IMR-90 (cell line): ENCODE data around the gene VDAC2. TPM values are rescaled to one million over a fixed set of nuclear protein-coding genes. Genes with fewer than 3 reads are reported as not detected.

Experiments
- ATAC-seq: fragments of 200-7000 bp; cut with Tn5 transposase; 2 replicates; pipeline ENCODE4 v1.9.1; 2020; ENCODE audit warnings: low read depth, mild to moderate bottlenecking, moderate library complexity
- BruUV-seq: library from RNA; stranded (reverse); fragments of 400-500 nt; replicated peaks from 2 replicates; lab custom pipeline; 2021; lab: Mats Ljungman, UMichigan
- CTCF ChIA-PET: fragments of 300-600 bp; formaldehyde crosslinking; extraction: SDS; loops from one replicate; lab custom pipeline; 2021; ENCODE audit warnings: antibody characterized with exemption; lab: Yijun Ruan, JAX
- POLR2A ChIA-PET: fragments of 300-600 bp; sonication (Branson Sonifier 250); formaldehyde crosslinking; loops from one replicate; lab custom pipeline; 2022; ENCODE audit warnings: antibody characterized with exemption; ENCODE audit not compliant: unreplicated experiment; lab: Charles Lee
- DNase-seq: peaks from one replicate; pipeline ENCODE4 v3.0.0; 2013
- H2AFZ ChIP-seq: replicated peaks from 2 replicates; pipeline ENCODE3; 2013; ENCODE audit warnings: low read length, mild to moderate bottlenecking; ENCODE audit not compliant: poor library complexity
- H2AK5ac ChIP-seq: 2 replicates; pipeline ENCODE4 v1.6.1; 2013; ENCODE audit warnings: low read depth, low read length, inconsistent platforms
- H2AK9ac ChIP-seq: replicated peaks from 2 replicates; pipeline ENCODE3; 2013; ENCODE audit warnings: mild to moderate bottlenecking, low read depth, low read length, moderate library complexity; ENCODE audit not compliant: poor library complexity
- H2BK120ac ChIP-seq: 2 replicates; pipeline ENCODE4 v1.6.1; 2013; ENCODE audit warnings: low read depth, low read length, inconsistent platforms
- H2BK15ac ChIP-seq: 3 replicates; pipeline ENCODE4 v1.6.1; 2013; ENCODE audit warnings: low read depth, low read length, inconsistent platforms
- H2BK20ac ChIP-seq: 2 replicates; pipeline ENCODE4 v1.6.1; 2013; ENCODE audit warnings: low read depth, mild to moderate bottlenecking, inconsistent platforms, low read length, moderate library complexity
- H2BK5ac ChIP-seq: 2 replicates; pipeline ENCODE4 v1.6.1; 2013; ENCODE audit warnings: mild to moderate bottlenecking, low read depth, low read length, inconsistent platforms; ENCODE audit not compliant: poor library complexity, severe bottlenecking
- H3K14ac ChIP-seq: replicated peaks from 2 replicates; pipeline ENCODE4 v1.6.1; 2013; ENCODE audit warnings: low read depth, low read length, inconsistent platforms
- H3K18ac ChIP-seq: 2 replicates; pipeline ENCODE4 v1.6.1; 2013; ENCODE audit warnings: low read depth, low read length, control low read depth
- H3K23ac ChIP-seq: 2 replicates; pipeline ENCODE4 v1.6.1; 2013; ENCODE audit warnings: low read depth, low read length, inconsistent platforms
- H3K27ac ChIP-seq: 2 replicates; pipeline ENCODE4 v1.5.1; 2013; ENCODE audit warnings: mild to moderate bottlenecking, control low read depth, low read length; ENCODE audit not compliant: insufficient read depth
- H3K27me3 ChIP-seq: 2 replicates; pipeline ENCODE4 v1.6.1; 2013; ENCODE audit warnings: low read length; ENCODE audit not compliant: control insufficient read depth, insufficient read depth
- H3K36me3 ChIP-seq: 2 replicates; pipeline ENCODE4 v1.6.1; 2013; ENCODE audit warnings: low read length, mixed read lengths; ENCODE audit not compliant: control insufficient read depth, insufficient read depth
- H3K4ac ChIP-seq: 2 replicates; pipeline ENCODE4 v1.6.1; 2013; ENCODE audit warnings: low read depth, low read length, inconsistent platforms
- H3K4me1 ChIP-seq: 2 replicates; pipeline ENCODE4 v1.6.1; 2013; ENCODE audit warnings: low read length, mixed read lengths; ENCODE audit not compliant: control insufficient read depth, insufficient read depth
- H3K4me2 ChIP-seq: 2 replicates; pipeline ENCODE4 v1.6.1; 2013; ENCODE audit warnings: low read depth, mild to moderate bottlenecking, control low read depth, low read length, moderate library complexity
- H3K4me3 ChIP-seq: 2 replicates; pipeline ENCODE4 v1.5.1; 2013; ENCODE audit warnings: low read depth, mild to moderate bottlenecking, control low read depth, low read length, moderate library complexity; ENCODE audit not compliant: insufficient read depth
- H3K56ac ChIP-seq: 2 replicates; pipeline ENCODE4 v1.6.1; 2013; ENCODE audit warnings: low read length, inconsistent platforms; ENCODE audit not compliant: insufficient read depth; ENCODE audit errors: extremely low read depth
- H3K79me1 ChIP-seq, 2 experiments: 2 replicates each; pipeline ENCODE4 v1.6.1; 2013; ENCODE audit warnings: low read length in 2 of 2, inconsistent platforms in 1 of 2, low read depth in 1 of 2
- H3K9ac ChIP-seq: 2 replicates; pipeline ENCODE4 v1.6.1; 2013; ENCODE audit warnings: low read depth, low read length, control low read depth
- H3K9me1 ChIP-seq: 2 replicates; pipeline ENCODE4 v1.6.1; 2013; ENCODE audit warnings: low read length, inconsistent platforms; ENCODE audit not compliant: insufficient read depth
- H3K9me3 ChIP-seq: 2 replicates; pipeline ENCODE4 v1.6.1; 2013; ENCODE audit warnings: low read length; ENCODE audit not compliant: control insufficient read depth, insufficient read depth
- H4K20me1 ChIP-seq: 2 replicates; pipeline ENCODE4 v1.6.1; 2013; ENCODE audit warnings: low read length, inconsistent platforms; ENCODE audit not compliant: insufficient read depth
- H4K5ac ChIP-seq: 2 replicates; pipeline ENCODE4 v1.6.1; 2013; ENCODE audit warnings: mild to moderate bottlenecking, low read depth, low read length, control low read depth
- H4K8ac ChIP-seq, 2 experiments: 2 replicates each; pipeline ENCODE4 v1.6.1; 2013; ENCODE audit warnings: low read depth in 2 of 2, low read length in 2 of 2, control low read depth in 1 of 2, inconsistent platforms in 1 of 2
- H4K91ac ChIP-seq: 2 replicates; pipeline ENCODE4 v1.6.1; 2013; ENCODE audit warnings: low read depth, low read length, inconsistent platforms; ENCODE audit not compliant: insufficient read depth
- CEBPB ChIP-seq: IDR thresholded peaks from 2 replicates; pipeline ENCODE4 v1.6.1; 2012; ENCODE audit warnings: low read depth, low read length, improper control_type of control experiment
- CTCF ChIP-seq: conservative IDR thresholded peaks from 2 replicates; pipeline ENCODE4 v1.5.1; 2012; ENCODE audit warnings: mild to moderate bottlenecking, low read depth, low read length, improper control_type of control experiment
- ELK1 ChIP-seq: fragments of 150-350 bp; IDR thresholded peaks from 2 replicates; pipeline ENCODE4 v1.6.1; 2016; ENCODE audit warnings: low read depth, mild to moderate bottlenecking, low read length, moderate library complexity, borderline replicate concordance
- FOS ChIP-seq: fragments of 150-350 bp; IDR thresholded peaks from 2 replicates; pipeline ENCODE4 v1.6.1; 2016; ENCODE audit warnings: low read depth, low read length
- MAFK ChIP-seq: IDR thresholded peaks from 2 replicates; pipeline ENCODE4 v1.6.1; 2012; ENCODE audit warnings: low read depth, low read length, improper control_type of control experiment
- MAZ ChIP-seq: IDR thresholded peaks from 2 replicates; pipeline ENCODE4 v1.6.1; 2012; ENCODE audit warnings: low read depth, mild to moderate bottlenecking, low read length, improper control_type of control experiment, moderate library complexity, borderline replicate concordance
- MXI1 ChIP-seq: IDR thresholded peaks from 2 replicates; pipeline ENCODE4 v1.6.1; 2012; ENCODE audit warnings: low read depth, mild to moderate bottlenecking, low read length, moderate library complexity, borderline replicate concordance
- POLR2A ChIP-seq: IDR thresholded peaks from 2 replicates; pipeline ENCODE4 v1.6.1; 2012; ENCODE audit warnings: mild to moderate bottlenecking, low read depth, low read length
- RAD21 ChIP-seq: IDR thresholded peaks from 2 replicates; pipeline ENCODE4 v1.6.1; 2012; ENCODE audit warnings: low read length, improper control_type of control experiment
- RFX5 ChIP-seq: IDR thresholded peaks from 2 replicates; pipeline ENCODE4 v1.8.0; 2012; ENCODE audit warnings: low read depth, mild to moderate bottlenecking, low read length, moderate library complexity
- WGBS, 2 experiments: methylation state at CpG; one replicate each; pipeline versions ENCODE4 v1.1.5 to v1.1.7; 2013; ENCODE audit warnings: missing lambda C conversion rate in 2 of 2; ENCODE audit not compliant: insufficient read length in 1 of 2; ENCODE audit errors: extremely low coverage in 2 of 2; 5-methylcytosine and 5-hydroxymethylcytosine counted together
- dilution Hi-C: fragments of 300-500 bp; cut with HindIII; formaldehyde crosslinking; loops from one replicate; pipeline ENCODE4 v1.14.3; 2018; ENCODE audit warnings: low sequenced_read_pairs; ENCODE audit not compliant: unreplicated experiment
- in situ Hi-C: fragments of 300-500 bp; cut with MboI; formaldehyde crosslinking; loops from 3 replicates; pipeline ENCODE4 v1.14.3; 2019; ENCODE audit warnings: low sequenced_read_pairs, inconsistent platforms, mixed read lengths
- intact Hi-C: fragments of 100-400 bp; cut with micrococcal nuclease; formaldehyde crosslinking; loops from 2 replicates; pipeline ENCODE4 v1.10.0; 2022
- polyA plus RNA-seq, 3 experiments: library from polyadenylated mRNA; depleted of rRNA; stranded (reverse); fragments of >200 nt; gene quantifications; 2 replicates each; pipeline ENCODE4 v1.2.3, GENCODE V29; 2012; ENCODE audit warnings: low replicate concordance in 1 of 3
- total RNA-seq: library from RNA; depleted of rRNA; stranded (reverse); fragments of >200 nt; gene quantifications from 2 replicates; pipeline ENCODE4 v1.2.3, GENCODE V29; 2012

The VDAC2 gene
- total and polyA plus RNA-seq, 2 of the 4 experiments (the other 2 are of a cell fraction) = 122 to 139 TPM

- H3K9me3 ChIP-seq = no peaks in the 10 kb centered on the region
- WGBS, 2 experiments = 100% methylated on average over 6 of the region's 12 CpGs; no CpG with 5 or more reads in 1 of the 2 experiments
- peak overlapping the region; percentile 24; the same call in 1 of the 2 replicates for H2BK20ac ChIP-seq
- intact Hi-C loops (no loop called here), in situ Hi-C loops (loop anchor here (5.0 kb wide), 1 partner anchor 38 kb away; no protein-coding TSS in a partner anchor), dilution Hi-C loops (no loop called here)
- no peak overlapping the region for H3K56ac ChIP-seq
- peaks cover 15% of the 10 kb centered on the region for H3K9me1 ChIP-seq
- H3K4me3 ChIP-seq = no peak overlapping the region
- peak overlapping the region; percentile 23 for H2AK5ac ChIP-seq
- H3K14ac ChIP-seq = 0 out of 2 replicates have a peak overlapping the region, but pooled peaks have one; percentile 0
- peaks cover 19% of the 10 kb centered on the region for H3K4me1 ChIP-seq
- no peak overlapping the region; the same call in 1 of the 2 replicates for H2BK120ac ChIP-seq
- H4K20me1 ChIP-seq = no peaks in the 10 kb centered on the region; the same call in 1 of the 2 replicates
- POLR2A ChIA-PET = no interaction called here
- CTCF ChIA-PET = no interaction called here
- ATAC-seq (no peak), DNase-seq (no peak)
- peaks cover 14 to 34% of the 10 kb centered on the region in 2 experiments; a peak in 3 of 4 replicates for H3K79me1 ChIP-seq
- TF ChIP-seq RFX5 (no peak), MAFK (no peak), ELK1 (no peak), FOS (no peak), MAZ (no peak), RAD21 (no peak), CTCF (no peak), POLR2A (no peak), MXI1 (no peak), CEBPB (no peak)
- no peak overlapping the region for H3K27ac ChIP-seq
- no peak overlapping the region for H2AFZ ChIP-seq
- H2AK9ac ChIP-seq = peak overlapping the region; percentile 17
- peak overlapping the region; percentile 82 for H3K23ac ChIP-seq
- H3K9ac ChIP-seq = no peak overlapping the region
- no peaks in the 10 kb centered on the region for H3K27me3 ChIP-seq
- peak overlapping the region; percentile 41; the same call in 1 of the 2 replicates for H3K4ac ChIP-seq
- peak overlapping the region; percentile 30; the same call in 2 of the 3 replicates for H2BK15ac ChIP-seq
- no peaks in the 10 kb centered on the region for H3K36me3 ChIP-seq
- peak overlapping the region; percentile 56 for H4K5ac ChIP-seq
- peak overlapping the region; percentile 63 for H4K91ac ChIP-seq
- H4K8ac ChIP-seq = no peak overlapping the region
- H2BK5ac ChIP-seq = no peak overlapping the region
- peak overlapping the region; percentile 30 for H3K18ac ChIP-seq
- no peak overlapping the region for H3K4me2 ChIP-seq
- no TSS peak for BruUV-seq
Observed at GRCh38 chr10:75189266-75190096, 21.1 kb upstream of the VDAC2 start.
